GM12878 (cell line): Measurements from ENCODE around the gene GLT8D2. TPM values are rescaled to one million over a fixed set of nuclear protein-coding genes. Genes with fewer than 3 reads are reported as not detected.

Experiments
- ATAC-seq: fragments of 200-7000 bp; cut with Tn5 transposase; 3 replicates; pipeline ENCODE4 v1.9.1; 2020; ENCODE audit warnings: mild to moderate bottlenecking, moderate library complexity
- BruUV-seq: library from RNA; stranded (reverse); fragments of 400-500 nt; replicated peaks from 2 replicates; lab custom pipeline; 2021; lab: Mats Ljungman, UMichigan
- CTCF ChIA-PET: fragments of 300-600 bp; sonication (Branson Sonifier 250); formaldehyde crosslinking; extraction: SDS; loops from one replicate; lab custom pipeline; 2021; ENCODE audit warnings: inconsistent platforms; lab: Yijun Ruan, JAX
- POLR2A ChIA-PET: fragments of 350-600 bp; formaldehyde crosslinking; extraction: SDS; loops from one replicate; lab custom pipeline; 2021; ENCODE audit warnings: inconsistent platforms; lab: Charles Lee
- RAD21 ChIA-PET: fragments of 300-600 bp; sonication (Branson Sonifier 250); formaldehyde crosslinking; loops from one replicate; lab custom pipeline; 2023; ENCODE audit warnings: antibody characterized with exemption; ENCODE audit not compliant: unreplicated experiment; lab: Charles Lee
- SMC1A ChIA-PET: fragments of 300-600 bp; sonication (Branson Sonifier 250); formaldehyde crosslinking; loops from one replicate; lab custom pipeline; 2023; ENCODE audit not compliant: unreplicated experiment, uncharacterized antibody; lab: Charles Lee
- DNase-seq: peaks from one replicate; pipeline ENCODE4 v3.0.0-alpha.2; 2011; ENCODE audit warnings: low read depth, low spot score
- FAIRE-seq: peaks from 3 replicates; lab custom pipeline; 2011; peaks lifted over from hg19 to GRCh38; lab: Jason Lieb, UNC
- H2AFZ ChIP-seq: 2 replicates; pipeline ENCODE4 v1.6.0; 2011; ENCODE audit warnings: low read depth, low read length, control low read depth; ENCODE audit not compliant: control insufficient read depth
- H3K27ac ChIP-seq: 2 replicates; pipeline ENCODE4 v1.5.1; 2011; ENCODE audit warnings: control low read depth; ENCODE audit not compliant: control insufficient read depth, insufficient read depth
- H3K27me3 ChIP-seq, 2 experiments: replicated peaks in 1 of 2; 2 replicates each; pipeline versions ENCODE4 v1.6.0 to v1.6.1; 2011; ENCODE audit warnings: low read length in 1 of 2; ENCODE audit not compliant: control insufficient read depth in 2 of 2, insufficient read depth in 2 of 2
- H3K36me3 ChIP-seq, 2 experiments: 2 replicates each; pipeline ENCODE4 v1.5.1; 2011; ENCODE audit warnings: low read length in 1 of 2; ENCODE audit not compliant: control insufficient read depth in 2 of 2, insufficient read depth in 2 of 2
- H3K4me1 ChIP-seq: 2 replicates; pipeline ENCODE4 v1.6.1; 2011; ENCODE audit warnings: mild to moderate bottlenecking, low read length, moderate library complexity, mixed read lengths; ENCODE audit not compliant: control insufficient read depth, insufficient read depth
- H3K4me2 ChIP-seq: 2 replicates; pipeline ENCODE4 v1.6.0; 2011; ENCODE audit warnings: control low read depth; ENCODE audit not compliant: control insufficient read depth, insufficient read depth
- H3K4me3 ChIP-seq: fragments of 200-600 bp; sonication (generic); 2 replicates; pipeline ENCODE4 v1.5.1; 2016
- H3K79me2 ChIP-seq: 2 replicates; pipeline ENCODE4 v1.6.0; 2011; ENCODE audit warnings: low read length; ENCODE audit not compliant: control insufficient read depth, insufficient read depth
- H3K9ac ChIP-seq: 2 replicates; pipeline ENCODE4 v1.8.0; 2011; ENCODE audit warnings: low read length, control low read depth, mixed read lengths; ENCODE audit not compliant: control insufficient read depth, insufficient read depth
- H3K9me3 ChIP-seq: replicated peaks from 3 replicates; pipeline ENCODE4 v1.5.1; 2011; ENCODE audit warnings: mild to moderate bottlenecking, low read length; ENCODE audit not compliant: control insufficient read depth, insufficient read depth
- H4K20me1 ChIP-seq: 2 replicates; pipeline ENCODE4 v1.6.0; 2011; ENCODE audit not compliant: control insufficient read depth, insufficient read depth
- BACH1 ChIP-seq: fragments of 450-650 bp; IDR thresholded peaks from 2 replicates; pipeline ENCODE4 v1.6.1; 2017; ENCODE audit warnings: mild to moderate bottlenecking, borderline replicate concordance
- BHLHE40 ChIP-seq, 2 experiments: fragments of 450-650 bp in 1 of 2; IDR thresholded peaks; 2 replicates each; pipeline ENCODE4 v1.6.1; 2011 to 2017; ENCODE audit warnings: low read depth in 2 of 2, borderline replicate concordance in 1 of 2, improper control_type of control experiment in 1 of 2, low read length in 1 of 2, mild to moderate bottlenecking in 1 of 2
- EP300 ChIP-seq, 2 experiments: fragments of 150-350 bp in 1 of 2; IDR thresholded peaks; 2 replicates each; pipeline ENCODE4 v1.6.1; 2011 to 2012; ENCODE audit warnings: low read depth in 2 of 2, low read length in 2 of 2, borderline replicate concordance in 1 of 2, improper control_type of control experiment in 1 of 2, inconsistent platforms in 1 of 2; ENCODE audit not compliant: control insufficient read depth in 1 of 2
- GATAD2B ChIP-seq: fragments of 450-650 bp; conservative IDR thresholded peaks from 2 replicates; pipeline ENCODE4 v1.6.1; 2017; ENCODE audit warnings: low read depth, mild to moderate bottlenecking, moderate library complexity
- IKZF1 ChIP-seq: fragments of 450-650 bp; conservative IDR thresholded peaks from 2 replicates; pipeline ENCODE4 v1.6.1; 2017; ENCODE audit warnings: antibody characterized with exemption, mild to moderate bottlenecking
- IKZF2 ChIP-seq, 2 experiments: fragments of 450-650 bp; IDR thresholded peaks; 2 replicates each; pipeline ENCODE4 v1.6.1; 2017; ENCODE audit warnings: mild to moderate bottlenecking in 2 of 2, moderate library complexity in 2 of 2
- JUNB ChIP-seq: IDR thresholded peaks from 2 replicates; pipeline ENCODE4 v1.6.1; 2016; ENCODE audit warnings: antibody characterized with exemption, mild to moderate bottlenecking
- MTA2 ChIP-seq: fragments of 450-650 bp; IDR thresholded peaks from 2 replicates; pipeline ENCODE4 v1.6.1; 2016; ENCODE audit warnings: low read depth, mild to moderate bottlenecking, moderate library complexity
- MTA3 ChIP-seq: IDR thresholded peaks from 2 replicates; pipeline ENCODE4 v1.6.1; 2012; ENCODE audit warnings: low read length, inconsistent platforms, borderline replicate concordance
- PAX5 ChIP-seq: IDR thresholded peaks from 2 replicates; pipeline ENCODE4 v1.6.1; 2011; ENCODE audit warnings: low read depth, low read length, borderline replicate concordance
- POLR2AphosphoS2 ChIP-seq: IDR thresholded peaks from 2 replicates; pipeline ENCODE4 v1.6.1; 2011; ENCODE audit warnings: low read depth, mild to moderate bottlenecking, low read length, improper control_type of control experiment, moderate library complexity
- POU2F2 ChIP-seq: IDR thresholded peaks from 3 replicates; pipeline ENCODE4 v1.6.1; 2011; ENCODE audit warnings: low read depth, mild to moderate bottlenecking, low read length, borderline replicate concordance
- SPI1 ChIP-seq: IDR thresholded peaks from 2 replicates; pipeline ENCODE4 v1.6.1; 2011; ENCODE audit warnings: low read depth, mild to moderate bottlenecking, low read length, moderate library complexity, borderline replicate concordance; ENCODE audit not compliant: insufficient read depth
- SREBF1 ChIP-seq: IDR thresholded peaks from 2 replicates; pipeline ENCODE4 v1.6.1; 2012; ENCODE audit warnings: mild to moderate bottlenecking, low read length
- TCF7 ChIP-seq: IDR thresholded peaks from 2 replicates; pipeline ENCODE4 v1.6.1; 2014; ENCODE audit warnings: antibody characterized with exemption, borderline replicate concordance
- YBX1 ChIP-seq: fragments of 450-650 bp; IDR thresholded peaks from 2 replicates; pipeline ENCODE4 v1.6.1; 2016; ENCODE audit warnings: antibody characterized with exemption
- ZBED1 ChIP-seq: IDR thresholded peaks from 2 replicates; pipeline ENCODE4 v1.6.1; 2016; ENCODE audit warnings: borderline replicate concordance
- ZNF384 ChIP-seq: IDR thresholded peaks from 2 replicates; pipeline ENCODE4 v1.6.1; 2012; ENCODE audit warnings: low read depth, mild to moderate bottlenecking, low read length, improper control_type of control experiment, borderline replicate concordance
- ZZZ3 ChIP-seq: IDR thresholded peaks from 2 replicates; pipeline ENCODE4 v1.6.1; 2011; ENCODE audit warnings: low read depth; ENCODE audit not compliant: control insufficient read depth, insufficient read length
- WGBS: methylation state at CpG from one replicate; pipeline ENCODE4 v1.1.6; 2016; ENCODE audit warnings: low lambda C conversion rate; ENCODE audit not compliant: insufficient replicate concordance, insufficient coverage; ENCODE audit errors: missing lambda C conversion rate; 5-methylcytosine and 5-hydroxymethylcytosine counted together
- in situ Hi-C: fragments of 300-500 bp; cut with MboI; formaldehyde crosslinking; loops from 9 replicates; pipeline ENCODE4 v1.14.3; 2018; ENCODE audit warnings: mixed read lengths
- intact Hi-C: fragments of 100-400 bp; cut with micrococcal nuclease; formaldehyde crosslinking; loops from one replicate; pipeline ENCODE4 v1.14.2; 2022; ENCODE audit not compliant: unreplicated experiment
- polyA plus RNA-seq, 11 experiments: library from polyadenylated mRNA; depleted of rRNA in 4 of 11; unstranded in 6 of 11; stranded (reverse) in 5 of 11; fragments of >200 nt; fragmentation: Nextera tagmentation in 4 of 11; fragmentation: Illumina TruSeq in 1 of 11; extraction: Ambion mirVana in 4 of 11; extraction: Trizol in 1 of 11; gene quantifications; 1 replicate in 1 of 11; 2 replicates in 10 of 11; pipeline versions ENCODE4 v1.2.1 to v1.2.3, GENCODE V29; 2011 to 2016; ENCODE audit warnings: inconsistent platforms in 2 of 11, missing spikeins in 2 of 11, low read depth in 1 of 11
- total RNA-seq, 4 experiments: library from RNA; depleted of rRNA in 3 of 4; stranded (reverse); fragments of >200 nt in 3 of 4; fragmentation: Illumina TruSeq in 1 of 4; extraction: Trizol in 1 of 4; gene quantifications; 2 replicates each; pipeline versions ENCODE4 v1.2.1 to v1.2.3, GENCODE V29; 2013 to 2021
- TF ChIP-seq, protein P1 (sequence below): fragments of 450-650 bp; IDR thresholded peaks from 2 replicates; pipeline ENCODE4 v1.6.1; 2016; ENCODE audit warnings: mild to moderate bottlenecking
- TF ChIP-seq, protein P2 (sequence below): IDR thresholded peaks from 2 replicates; pipeline ENCODE4 v1.6.1; 2011; ENCODE audit warnings: borderline replicate concordance, low read depth, mild to moderate bottlenecking, moderate library complexity, mixed read lengths, low read length; ENCODE audit not compliant: insufficient read depth; ENCODE audit errors: extremely low read length

Gene GLT8D2
- total and polyA plus RNA-seq, 10 of the 15 experiments (the other 5 are each of a cell fraction or from before 2014, with no cell fraction given): 0.06 to 0.80 (median 0.37) TPM; not detected in 1

DNA sequence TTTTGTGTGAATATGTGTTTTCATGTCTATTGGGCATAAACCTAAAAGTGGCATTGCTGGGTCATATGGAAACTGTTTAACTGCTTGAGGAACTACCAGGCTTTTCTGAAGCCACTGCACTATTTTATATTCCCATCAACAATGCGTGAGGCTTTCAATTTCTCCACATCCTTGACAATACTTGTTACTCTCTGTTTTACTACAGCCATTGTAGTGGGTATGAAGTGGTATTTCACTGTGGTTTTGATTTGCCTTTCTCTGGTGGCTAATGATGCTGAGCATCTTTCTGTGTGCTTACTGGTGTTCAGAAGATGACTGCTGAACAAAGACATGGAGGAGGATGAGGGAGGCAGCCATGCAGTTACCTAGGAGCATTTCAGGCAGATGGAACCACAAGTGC is 97.5 kb downstream of the GLT8D2 start:
- peak; percentile 22 for ATAC-seq
- in situ Hi-C loops: no loop called here
- intact Hi-C loops: loop anchor here (2.0 kb wide), 1 partner anchor 22 kb away; the partner anchor contains the start of gene HSP90B1
- TF ChIP-seq IKZF1 (peak; percentile 45; the same call in 1 of the 2 replicates), TCF7 (no peak), SREBF1 (no peak), BACH1 (0 out of 2 replicates have a peak, but pooled peaks have one; percentile 24), JUNB (no peak), BHLHE40 (IDR thresholded peaks at IDR 0.05; ENCODE audit: borderline replicate concordance in 1 of 2, low read depth in 2 of 2, low read length in 1 of 2) (peak; percentile 27 to 37; a peak in 1 of 4 replicates), MTA2 (peak; percentile 72), ZNF384 (no peak), ZZZ3 (no peak), MTA3 (0 out of 2 replicates have a peak, but pooled peaks have one; percentile 9), EP300 (IDR thresholded peaks at IDR 0.05; ENCODE audit: borderline replicate concordance in 1 of 2, control insufficient read depth in 1 of 2, low read depth in 2 of 2, low read length in 2 of 2) (peak in 1 of 2 experiments; percentile 60; a peak in 2 of 4 replicates), POLR2AphosphoS2 (no peak), GATAD2B (no peak), ZBED1 (no peak), PAX5 (peak; percentile 38; the same call in 1 of the 2 replicates), YBX1 (no peak), POU2F2 (0 out of 3 replicates have a peak, but pooled peaks have one; percentile 43), IKZF2 (IDR thresholded peaks at IDR 0.05) (peak in 1 of 2 experiments; percentile 62; a peak in 3 of 4 replicates), SPI1 (no peak)
- TF ChIP-seq, protein P1, sequence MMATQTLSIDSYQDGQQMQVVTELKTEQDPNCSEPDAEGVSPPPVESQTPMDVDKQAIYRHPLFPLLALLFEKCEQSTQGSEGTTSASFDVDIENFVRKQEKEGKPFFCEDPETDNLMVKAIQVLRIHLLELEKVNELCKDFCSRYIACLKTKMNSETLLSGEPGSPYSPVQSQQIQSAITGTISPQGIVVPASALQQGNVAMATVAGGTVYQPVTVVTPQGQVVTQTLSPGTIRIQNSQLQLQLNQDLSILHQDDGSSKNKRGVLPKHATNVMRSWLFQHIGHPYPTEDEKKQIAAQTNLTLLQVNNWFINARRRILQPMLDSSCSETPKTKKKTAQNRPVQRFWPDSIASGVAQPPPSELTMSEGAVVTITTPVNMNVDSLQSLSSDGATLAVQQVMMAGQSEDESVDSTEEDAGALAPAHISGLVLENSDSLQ: no peak
- TF ChIP-seq, protein P2, sequence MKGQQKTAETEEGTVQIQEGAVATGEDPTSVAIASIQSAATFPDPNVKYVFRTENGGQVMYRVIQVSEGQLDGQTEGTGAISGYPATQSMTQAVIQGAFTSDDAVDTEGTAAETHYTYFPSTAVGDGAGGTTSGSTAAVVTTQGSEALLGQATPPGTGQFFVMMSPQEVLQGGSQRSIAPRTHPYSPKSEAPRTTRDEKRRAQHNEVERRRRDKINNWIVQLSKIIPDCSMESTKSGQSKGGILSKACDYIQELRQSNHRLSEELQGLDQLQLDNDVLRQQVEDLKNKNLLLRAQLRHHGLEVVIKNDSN: no peak

More for the DNA sequence above, 97.5 kb downstream of the GLT8D2 start:
- H2AFZ ChIP-seq: no peak overlapping the region
- SMC1A ChIA-PET: interaction anchor here (0.6 to 8.1 kb wide), 12 partner anchors 10 to 394 kb away, joined by 3 to 67 read pairs (median 5); partner anchors contain the start of gene TDG
- no peak overlapping the region for H3K4me2 ChIP-seq
- peaks cover 8 to 32% of the 10 kb centered on the region in 2 experiments; a peak in 3 of 4 replicates for H3K36me3 ChIP-seq
- FAIRE-seq: no peak
- DNase-seq: no peak
- RAD21 ChIA-PET: interaction anchor here (0.5 to 0.9 kb wide), 2 partner anchors 15 to 26 kb away, joined by 3 to 5 read pairs; no protein-coding TSS in a partner anchor
- no peaks in the 10 kb centered on the region for H3K27me3 ChIP-seq
- peaks cover 8% of the 10 kb centered on the region for H3K4me1 ChIP-seq
- 0% methylated on average over 1 of the region's 1 CpG for WGBS
- H3K79me2 ChIP-seq: peaks cover 20% of the 10 kb centered on the region
- H4K20me1 ChIP-seq: no peaks in the 10 kb centered on the region
- POLR2A ChIA-PET: interaction anchor here (0.6 to 2.5 kb wide), 4 partner anchors 12 to 110 kb away, joined by 5 to 15 read pairs (median 6); partner anchors contain the start of gene TDG
- no peak overlapping the region for H3K4me3 ChIP-seq
- H3K9me3 ChIP-seq: no peaks in the 10 kb centered on the region
- no peak overlapping the region; the same call in 1 of the 2 replicates for H3K27ac ChIP-seq
- H3K9ac ChIP-seq: no peak overlapping the region
- CTCF ChIA-PET: interaction anchor here (1.1 to 3.9 kb wide), 6 partner anchors 10 to 156 kb away, joined by 3 to 17 read pairs (median 6); partner anchors contain the start of gene TDG
- BruUV-seq: no TSS peak
